ENCODE data around the gene NUDT3. TPM values are rescaled to one million over a fixed set of nuclear protein-coding genes. Genes with fewer than 3 reads are reported as not detected.

The NUDT3 gene
- total RNA-seq, 4 donors from 2014 or later = 17.3 to 28.1 (median 20.6) TPM

DNA sequence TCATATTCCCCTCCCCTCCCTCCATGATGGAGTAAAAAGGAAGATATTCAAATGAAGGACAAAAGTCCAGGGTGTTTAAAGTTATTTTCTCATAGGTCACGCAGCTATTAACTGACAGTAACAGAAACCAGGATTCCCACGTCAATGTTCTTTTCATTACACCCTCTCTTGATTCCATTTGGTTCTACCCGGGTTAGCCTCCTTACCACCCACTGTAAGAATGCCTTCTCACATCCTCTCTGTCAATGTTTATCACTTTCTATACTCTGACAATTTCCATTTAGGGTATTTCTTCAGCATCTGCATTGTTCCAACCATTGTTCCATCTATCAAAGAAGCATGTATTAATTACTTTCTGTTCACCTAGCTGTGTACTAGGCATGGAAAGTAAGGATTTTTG is 52.1 kb downstream of the NUDT3 start:
- Histone ChIP-seq H3K9me3 (no peaks in the 10 kb centered on the region), H3K27me3 (no peaks in the 10 kb centered on the region), H3K4me1 (peaks cover 0 to 7% (median 0%) of the 10 kb centered on the region in 4 donors), H3K36me3 (peaks cover 0 to 4% (median 0%) of the 10 kb centered on the region in 3 donors), H3K4me3 (no peak overlapping the region), H3K27ac (no peak overlapping the region)
- TF ChIP-seq, protein P1, sequence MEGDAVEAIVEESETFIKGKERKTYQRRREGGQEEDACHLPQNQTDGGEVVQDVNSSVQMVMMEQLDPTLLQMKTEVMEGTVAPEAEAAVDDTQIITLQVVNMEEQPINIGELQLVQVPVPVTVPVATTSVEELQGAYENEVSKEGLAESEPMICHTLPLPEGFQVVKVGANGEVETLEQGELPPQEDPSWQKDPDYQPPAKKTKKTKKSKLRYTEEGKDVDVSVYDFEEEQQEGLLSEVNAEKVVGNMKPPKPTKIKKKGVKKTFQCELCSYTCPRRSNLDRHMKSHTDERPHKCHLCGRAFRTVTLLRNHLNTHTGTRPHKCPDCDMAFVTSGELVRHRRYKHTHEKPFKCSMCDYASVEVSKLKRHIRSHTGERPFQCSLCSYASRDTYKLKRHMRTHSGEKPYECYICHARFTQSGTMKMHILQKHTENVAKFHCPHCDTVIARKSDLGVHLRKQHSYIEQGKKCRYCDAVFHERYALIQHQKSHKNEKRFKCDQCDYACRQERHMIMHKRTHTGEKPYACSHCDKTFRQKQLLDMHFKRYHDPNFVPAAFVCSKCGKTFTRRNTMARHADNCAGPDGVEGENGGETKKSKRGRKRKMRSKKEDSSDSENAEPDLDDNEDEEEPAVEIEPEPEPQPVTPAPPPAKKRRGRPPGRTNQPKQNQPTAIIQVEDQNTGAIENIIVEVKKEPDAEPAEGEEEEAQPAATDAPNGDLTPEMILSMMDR (IDR thresholded peaks at IDR 0.05) = no peak
- TF ChIP-seq POLR2A (IDR thresholded peaks at IDR 0.05) = no peak
- DNase-seq = no peak

DNA sequence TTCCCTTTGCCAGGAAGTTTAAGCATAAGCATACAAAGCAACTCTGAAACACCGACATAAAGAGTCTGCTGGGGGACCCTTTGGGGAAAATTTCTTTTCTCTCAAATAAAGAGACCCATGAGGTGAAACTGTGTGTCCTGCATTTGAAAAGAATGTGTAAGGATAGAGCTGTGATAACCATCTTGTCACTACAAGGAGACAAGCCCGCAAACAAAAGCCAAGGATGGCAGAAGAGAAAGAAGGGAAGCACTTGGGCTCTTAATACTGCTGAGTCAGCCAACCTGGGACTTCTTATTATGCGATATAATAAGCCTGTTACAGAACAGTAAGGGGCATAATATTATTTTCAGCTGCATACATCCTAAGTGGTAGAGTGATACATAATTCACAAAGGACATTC is 52.5 kb downstream of the NUDT3 start:
- DNase-seq = no peak
- Histone ChIP-seq H3K36me3 (peaks cover 0 to 4% (median 0%) of the 10 kb centered on the region in 3 donors), H3K9me3 (no peaks in the 10 kb centered on the region), H3K27me3 (no peaks in the 10 kb centered on the region), H3K27ac (no peak overlapping the region), H3K4me1 (peaks cover 0 to 7% (median 0%) of the 10 kb centered on the region in 4 donors), H3K4me3 (no peak overlapping the region)
- TF ChIP-seq, protein P1 (IDR thresholded peaks at IDR 0.05) = no peak
- TF ChIP-seq POLR2A (IDR thresholded peaks at IDR 0.05) = no peak

DNA sequence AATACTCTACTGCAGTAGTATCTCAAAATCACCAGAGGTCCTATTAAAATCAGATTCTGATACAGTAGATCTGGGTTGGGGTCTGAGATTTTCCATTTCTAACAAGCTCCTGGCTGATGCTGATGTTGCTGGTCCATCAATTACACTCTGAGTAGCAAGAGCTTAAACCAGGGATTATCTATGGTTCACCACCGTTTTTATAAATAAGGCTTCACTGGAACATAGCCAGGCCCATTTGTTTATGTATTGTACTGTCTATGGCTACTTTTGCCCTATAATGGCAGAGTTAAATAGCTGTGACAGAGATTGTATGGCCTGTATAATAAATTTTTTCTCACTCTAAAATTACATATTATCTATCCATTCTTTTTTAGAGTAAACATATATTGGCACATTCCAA is 53.0 kb downstream of the NUDT3 start:
- H3K36me3 ChIP-seq = peaks cover 0 to 4% (median 0%) of the 10 kb centered on the region in 3 donors
- DNase-seq = no peak
- H3K27ac ChIP-seq = no peak overlapping the region
- H3K9me3 ChIP-seq = no peaks in the 10 kb centered on the region
- peaks cover 0 to 7% (median 0%) of the 10 kb centered on the region in 4 donors for H3K4me1 ChIP-seq
- H3K4me3 ChIP-seq = no peak overlapping the region
- H3K27me3 ChIP-seq = no peaks in the 10 kb centered on the region
- TF ChIP-seq, protein P1 (IDR thresholded peaks at IDR 0.05) = no peak
- no peak for TF ChIP-seq POLR2A (IDR thresholded peaks at IDR 0.05)

DNA sequence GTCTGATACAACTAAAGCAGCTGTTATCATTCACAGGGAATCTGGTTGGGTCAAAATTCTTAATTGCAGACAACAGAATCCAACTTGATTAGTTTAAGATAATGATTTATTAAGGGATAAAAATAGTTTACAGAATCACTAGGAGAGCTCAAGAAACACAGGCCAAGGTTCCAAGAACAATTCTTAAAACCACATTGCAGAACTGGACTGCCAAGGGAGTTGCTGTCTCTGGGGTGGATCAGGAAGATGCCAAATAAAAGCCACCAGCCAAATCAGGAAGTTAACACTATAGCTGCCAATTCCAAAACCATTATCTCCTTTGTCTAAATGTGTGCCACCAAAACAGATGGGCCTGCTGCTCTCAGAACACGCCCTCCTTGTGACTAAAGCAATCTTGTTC is 53.7 kb downstream of the NUDT3 start:
- H3K27ac ChIP-seq = no peak overlapping the region
- TF ChIP-seq, protein P1 (IDR thresholded peaks at IDR 0.05) = no peak
- TF ChIP-seq POLR2A (IDR thresholded peaks at IDR 0.05) = no peak
- H3K4me1 ChIP-seq = peaks cover 0 to 7% (median 0%) of the 10 kb centered on the region in 4 donors
- no peaks in the 10 kb centered on the region for H3K9me3 ChIP-seq
- no peak overlapping the region for H3K4me3 ChIP-seq
- H3K36me3 ChIP-seq = peaks cover 0 to 4% (median 0%) of the 10 kb centered on the region in 3 donors
- H3K27me3 ChIP-seq = no peaks in the 10 kb centered on the region
- DNase-seq = no peak

DNA sequence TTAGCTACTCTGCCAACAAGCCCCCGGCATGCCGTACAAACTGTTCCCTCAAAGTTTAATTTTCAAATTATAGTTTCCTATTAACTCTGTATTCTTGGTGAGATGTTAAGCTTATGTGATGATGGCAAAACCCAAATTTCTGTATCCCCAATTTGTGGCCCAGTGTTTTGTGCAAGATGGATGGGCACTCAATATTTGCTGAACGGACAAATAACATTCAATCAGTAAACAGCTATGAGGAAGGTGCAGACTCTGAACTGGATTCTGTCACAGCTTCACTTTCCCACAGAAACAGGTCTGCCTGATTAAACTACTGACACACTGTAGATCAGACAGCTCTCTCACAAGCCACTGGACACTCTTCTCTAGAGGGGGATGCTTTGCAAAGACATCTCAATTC is 54.1 kb downstream of the NUDT3 start:
- Histone ChIP-seq H3K27ac (no peak overlapping the region), H3K27me3 (no peaks in the 10 kb centered on the region)
- TF ChIP-seq, protein P1 (IDR thresholded peaks at IDR 0.05) = no peak
- TF ChIP-seq POLR2A (IDR thresholded peaks at IDR 0.05) = no peak

More for the DNA sequence above, 54.1 kb downstream of the NUDT3 start:
- H3K4me3 ChIP-seq = no peak overlapping the region
- no peak for DNase-seq
- peaks cover 0 to 4% (median 0%) of the 10 kb centered on the region in 3 donors for H3K36me3 ChIP-seq
- H3K4me1 ChIP-seq = peaks cover 0 to 7% (median 0%) of the 10 kb centered on the region in 4 donors
- no peaks in the 10 kb centered on the region for H3K9me3 ChIP-seq
